ENCODE measurements around the gene UTF1. TPM values are rescaled to one million over a fixed set of nuclear protein-coding genes. Genes with fewer than 3 reads are reported as not detected.
A peak's percentile ranks its signal among the peaks of the same experiment; 100 is the strongest.

UTF1 gene, protein sequence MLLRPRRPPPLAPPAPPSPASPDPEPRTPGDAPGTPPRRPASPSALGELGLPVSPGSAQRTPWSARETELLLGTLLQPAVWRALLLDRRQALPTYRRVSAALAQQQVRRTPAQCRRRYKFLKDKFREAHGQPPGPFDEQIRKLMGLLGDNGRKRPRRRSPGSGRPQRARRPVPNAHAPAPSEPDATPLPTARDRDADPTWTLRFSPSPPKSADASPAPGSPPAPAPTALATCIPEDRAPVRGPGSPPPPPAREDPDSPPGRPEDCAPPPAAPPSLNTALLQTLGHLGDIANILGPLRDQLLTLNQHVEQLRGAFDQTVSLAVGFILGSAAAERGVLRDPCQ
- total RNA-seq = under 1 TPM in 1 of 5 experiments, not detected in 4; 0.56 TPM
- not detected for polyA plus RNA-seq
- total RNA-seq = not detected

DNA sequence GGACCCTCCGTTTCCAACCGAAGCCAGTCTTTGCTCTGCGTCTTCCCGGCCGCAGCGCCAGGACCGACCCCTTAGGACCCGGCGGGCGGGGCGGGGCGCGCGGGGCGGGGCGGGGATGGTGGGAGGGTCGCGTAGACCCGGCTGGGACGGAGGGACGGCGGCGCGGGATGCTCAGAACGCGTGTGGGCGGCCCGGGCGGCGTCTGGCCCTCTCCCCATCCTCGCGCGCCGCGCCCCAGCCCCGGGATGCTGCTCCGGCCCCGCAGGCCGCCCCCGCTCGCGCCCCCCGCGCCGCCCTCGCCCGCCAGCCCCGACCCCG lies at the start of gene UTF1:
Gene UTF1, plus strand, starts transcription at position 174 of the 318 bp plus-strand sequence. Its CDS starts 72 bp downstream, at position 246.
- ATAC-seq (no peak), DNase-seq (peak in 1 of 9 donors; percentile 6)
- POLR2A ChIA-PET = no interaction called here
- H3K9me3 Mint-ChIP-seq = peaks cover 0 to 4% (median 0%) of the 10 kb centered on the region in 11 donors
- intact Hi-C loops (cut with micrococcal nuclease) = loop anchor here in 1 of 2 donors (10.0 kb wide), 1 partner anchor 85 kb away; no protein-coding TSS in a partner anchor
- Histone ChIP-seq H3K4me3 (ENCODE audit: low read length) (no peak within 1 kb of the TSS), H3K9me3 (ENCODE audit: control insufficient read depth in 2 of 3, low read length in 3 of 3) (no peaks in the 10 kb centered on the region), H3K36me3 (ENCODE audit: control insufficient read depth in 2 of 3, insufficient read depth in 3 of 3, low read length in 3 of 3) (no peaks in the 10 kb centered on the region), H3K27me3 (ENCODE audit: control insufficient read depth in 2 of 2, insufficient read depth in 2 of 2, low read length in 2 of 2) (peaks cover 3 to 12% of the 10 kb centered on the region in 2 donors), H3K27ac (ENCODE audit: low read depth, low read length) (no peak within 1 kb of the TSS), H3K4me1 (ENCODE audit: control insufficient read depth in 2 of 2, insufficient read depth in 2 of 2, low read length in 2 of 2) (no peaks in the 10 kb centered on the region)
- H3K4me3 Mint-ChIP-seq = peak within 1 kb of the TSS in 9 of 10 donors; percentile 51 to 71 (median 59)
- peaks cover 0 to 20% (median 8%) of the 10 kb centered on the region in 7 donors for H3K4me1 Mint-ChIP-seq
- H3K36me3 Mint-ChIP-seq = no peaks in the 10 kb centered on the region
- peaks cover 31 to 71% (median 53%) of the 10 kb centered on the region in 5 donors for H3K27me3 Mint-ChIP-seq
- CTCF ChIA-PET = no interaction called here
- peak within 1 kb of the TSS in 1 of 9 donors; percentile 52 for H3K27ac Mint-ChIP-seq

DNA sequence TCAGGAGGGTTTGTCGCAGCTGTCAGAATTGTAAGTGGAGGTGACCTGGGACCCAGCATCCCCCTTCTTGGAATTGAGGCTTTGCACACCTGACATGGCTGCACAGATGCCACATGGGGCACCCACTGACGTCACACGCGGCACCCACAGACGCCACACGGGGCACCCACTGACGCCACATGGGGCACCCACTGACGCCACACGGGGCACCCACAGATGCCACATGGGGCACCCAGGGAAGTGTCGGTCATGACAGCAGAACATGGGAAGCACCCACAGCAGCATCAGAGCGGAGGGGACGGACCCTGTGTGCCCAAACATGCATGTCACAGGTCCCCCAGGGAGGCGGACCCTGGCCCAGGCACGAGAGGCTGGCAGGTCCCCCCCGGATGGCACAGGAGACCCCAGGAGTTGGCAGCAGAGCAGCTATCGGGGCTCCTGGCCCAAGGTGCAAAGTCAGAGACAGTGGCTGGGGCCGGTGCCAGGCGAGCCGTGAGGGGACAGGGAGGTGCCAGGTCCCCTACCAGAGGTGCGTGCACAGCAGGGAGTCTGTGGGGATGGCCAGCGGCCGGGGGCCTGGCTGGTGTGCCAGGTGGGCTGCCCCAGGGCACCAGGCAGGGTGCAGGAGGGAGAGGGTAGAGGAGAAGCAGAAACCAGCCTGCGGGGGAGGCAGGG lies 48.9 kb upstream of the UTF1 start:
- Histone ChIP-seq H3K27me3 (ENCODE audit: control insufficient read depth in 2 of 2, insufficient read depth in 2 of 2, low read length in 2 of 2) (no peaks in the 10 kb centered on the region), H3K9me3 (ENCODE audit: control insufficient read depth in 2 of 3, low read length in 3 of 3) (no peaks in the 10 kb centered on the region), H3K36me3 (ENCODE audit: control insufficient read depth in 2 of 3, insufficient read depth in 3 of 3, low read length in 3 of 3) (no peaks in the 10 kb centered on the region), H3K27ac (ENCODE audit: low read depth, low read length) (no peak overlapping the region), H3K4me1 (ENCODE audit: control insufficient read depth in 2 of 2, insufficient read depth in 2 of 2, low read length in 2 of 2) (no peaks in the 10 kb centered on the region), H3K4me3 (ENCODE audit: low read length) (no peak overlapping the region)
- no peak overlapping the region for H3K27ac Mint-ChIP-seq
- no peak for DNase-seq
- intact Hi-C loops (cut with micrococcal nuclease) = no loop called here
- no peak for ATAC-seq
- ChIA-PET POLR2A (no interaction called here), CTCF (no interaction called here)
- H3K9me3 Mint-ChIP-seq = peaks cover 0 to 21% (median 0%) of the 10 kb centered on the region in 11 donors
- H3K4me1 Mint-ChIP-seq = no peaks in the 10 kb centered on the region
- H3K4me3 Mint-ChIP-seq = no peak overlapping the region
- H3K27me3 Mint-ChIP-seq = peaks cover 0 to 11% (median 0%) of the 10 kb centered on the region in 5 donors
- peaks cover 0 to 6% (median 0%) of the 10 kb centered on the region in 5 donors for H3K36me3 Mint-ChIP-seq

DNA sequence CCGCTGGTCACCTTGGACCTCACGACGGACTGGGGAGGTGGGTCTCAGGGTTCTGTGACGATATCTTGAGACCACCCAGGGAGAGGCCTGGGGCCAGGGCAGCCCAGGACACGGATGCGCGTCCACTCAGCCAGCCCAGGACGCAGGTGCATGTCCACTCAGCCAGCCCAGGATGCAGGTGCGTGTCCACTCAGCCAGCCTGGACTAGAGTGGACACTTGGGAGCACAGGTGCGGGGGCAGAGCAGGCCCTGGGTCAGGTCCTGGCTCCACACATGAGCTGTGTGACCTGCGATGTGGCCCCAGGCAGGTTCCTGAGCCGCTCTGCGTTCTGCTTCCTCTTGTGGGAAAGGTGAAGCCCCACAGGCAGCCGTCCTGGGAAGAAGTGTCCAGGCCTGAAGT lies 47.8 kb upstream of the UTF1 start:
- DNase-seq (no peak), ATAC-seq (no peak)
- intact Hi-C loops (cut with micrococcal nuclease) = no loop called here
- Mint-ChIP-seq H3K27me3 (peaks cover 0 to 11% (median 0%) of the 10 kb centered on the region in 5 donors), H3K9me3 (peaks cover 0 to 16% (median 0%) of the 10 kb centered on the region in 11 donors), H3K27ac (no peak overlapping the region), H3K4me1 (no peaks in the 10 kb centered on the region), H3K4me3 (no peak overlapping the region), H3K36me3 (peaks cover 0 to 6% (median 0%) of the 10 kb centered on the region in 5 donors)
- Histone ChIP-seq H3K9me3 (ENCODE audit: control insufficient read depth in 2 of 3, low read length in 3 of 3) (no peaks in the 10 kb centered on the region), H3K4me1 (ENCODE audit: control insufficient read depth in 2 of 2, insufficient read depth in 2 of 2, low read length in 2 of 2) (no peaks in the 10 kb centered on the region), H3K27me3 (ENCODE audit: control insufficient read depth in 2 of 2, insufficient read depth in 2 of 2, low read length in 2 of 2) (no peaks in the 10 kb centered on the region), H3K4me3 (ENCODE audit: low read length) (no peak overlapping the region), H3K36me3 (ENCODE audit: control insufficient read depth in 2 of 3, insufficient read depth in 3 of 3, low read length in 3 of 3) (no peaks in the 10 kb centered on the region), H3K27ac (ENCODE audit: low read depth, low read length) (no peak overlapping the region)
- ChIA-PET POLR2A (no interaction called here), CTCF (no interaction called here)

DNA sequence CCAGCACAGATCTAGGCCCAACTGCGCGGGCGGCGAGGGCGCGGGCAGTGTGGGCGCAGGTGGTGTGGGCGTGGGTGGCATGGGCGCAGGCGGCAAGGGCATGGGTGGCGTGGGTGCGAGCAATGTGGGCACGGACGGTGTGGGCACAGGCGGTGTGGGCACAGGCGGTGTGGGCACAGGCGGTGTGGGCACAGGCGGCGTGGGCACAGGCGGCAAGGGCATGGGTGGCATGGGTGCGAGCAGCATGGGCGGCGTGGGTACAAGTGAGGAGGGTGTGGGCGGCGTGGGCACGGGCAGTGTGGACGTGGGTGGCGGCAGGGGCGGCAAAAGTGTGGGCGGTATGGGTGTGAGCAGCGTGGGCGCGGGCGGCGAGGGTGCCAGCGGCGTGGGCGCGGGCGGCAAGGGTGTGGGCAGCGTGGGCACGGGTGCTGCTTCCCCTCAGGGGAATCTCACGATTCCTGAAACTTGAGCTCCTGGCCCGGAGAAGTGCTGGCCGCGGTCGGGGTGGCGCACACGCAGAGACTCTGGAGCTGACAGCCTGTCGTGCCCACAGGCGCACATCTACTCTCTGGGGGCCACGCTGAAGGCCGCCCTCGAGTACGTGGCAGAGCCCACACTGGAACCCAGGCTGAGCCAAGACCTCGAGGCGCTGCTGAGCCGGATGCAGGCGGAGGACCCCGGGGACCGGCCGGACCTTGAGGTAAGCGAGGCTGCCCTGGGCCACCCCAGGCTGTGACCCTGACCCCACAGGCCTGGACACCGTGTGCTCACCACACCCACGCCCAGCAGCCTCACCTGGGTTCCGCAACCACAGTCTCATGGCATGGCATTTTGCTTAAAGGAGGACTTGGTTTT lies 47.0 kb upstream of the UTF1 start:
- intact Hi-C loops (cut with micrococcal nuclease) = no loop called here
- Mint-ChIP-seq H3K27ac (no peak overlapping the region), H3K27me3 (peaks cover 0 to 11% (median 0%) of the 10 kb centered on the region in 5 donors), H3K9me3 (peaks cover 0 to 8% (median 0%) of the 10 kb centered on the region in 11 donors), H3K4me3 (no peak overlapping the region), H3K36me3 (no peaks in the 10 kb centered on the region), H3K4me1 (no peaks in the 10 kb centered on the region)
- Histone ChIP-seq H3K4me3 (ENCODE audit: low read length) (no peak overlapping the region), H3K4me1 (ENCODE audit: control insufficient read depth in 2 of 2, insufficient read depth in 2 of 2, low read length in 2 of 2) (no peaks in the 10 kb centered on the region), H3K36me3 (ENCODE audit: control insufficient read depth in 2 of 3, insufficient read depth in 3 of 3, low read length in 3 of 3) (no peaks in the 10 kb centered on the region), H3K27me3 (ENCODE audit: control insufficient read depth in 2 of 2, insufficient read depth in 2 of 2, low read length in 2 of 2) (no peaks in the 10 kb centered on the region), H3K27ac (ENCODE audit: low read depth, low read length) (no peak overlapping the region), H3K9me3 (ENCODE audit: control insufficient read depth in 2 of 3, low read length in 3 of 3) (no peaks in the 10 kb centered on the region)
- DNase-seq (no peak), ATAC-seq (no peak)
- ChIA-PET CTCF (no interaction called here), POLR2A (no interaction called here)

DNA sequence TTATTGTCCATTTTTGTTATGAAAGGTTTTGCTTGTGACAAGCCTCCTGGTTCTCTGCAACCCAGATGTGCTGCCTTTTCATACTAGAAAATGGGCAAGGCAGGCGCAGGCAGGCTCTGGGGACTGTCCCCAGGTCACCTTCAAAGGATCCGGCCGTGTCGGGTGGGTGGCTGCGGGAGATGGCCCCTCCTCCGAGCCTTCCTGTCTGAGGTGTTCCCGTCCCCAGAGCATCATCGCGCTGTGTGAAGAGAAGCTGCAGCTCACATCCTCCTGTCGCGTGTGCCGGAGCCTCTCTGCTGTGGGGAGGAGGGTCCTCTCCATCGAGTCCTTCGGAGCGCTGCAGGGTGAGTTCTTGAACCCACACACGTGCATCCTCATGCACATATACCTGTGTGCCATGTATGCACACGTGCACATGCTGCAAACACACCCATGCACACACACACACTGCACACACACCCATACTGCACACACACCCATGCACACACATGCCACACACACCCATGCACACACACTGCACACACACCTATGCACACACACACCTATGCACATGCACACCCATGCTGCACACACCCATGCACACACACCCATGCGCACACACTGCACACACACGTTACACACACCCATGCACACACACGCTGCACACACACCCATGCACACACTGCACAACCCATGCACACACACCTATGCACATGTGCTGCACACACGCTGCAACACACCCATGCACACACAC lies 46.2 kb upstream of the UTF1 start:
- Mint-ChIP-seq H3K27me3 (peaks cover 0 to 11% (median 0%) of the 10 kb centered on the region in 5 donors), H3K4me1 (no peaks in the 10 kb centered on the region), H3K9me3 (peaks cover 0 to 6% (median 0%) of the 10 kb centered on the region in 11 donors), H3K36me3 (no peaks in the 10 kb centered on the region), H3K27ac (no peak overlapping the region), H3K4me3 (peak overlapping the region in 1 of 10 donors; percentile 21)
- DNase-seq = no peak
- POLR2A ChIA-PET = no interaction called here
- H3K4me1 ChIP-seq (ENCODE audit: control insufficient read depth in 2 of 2, insufficient read depth in 2 of 2, low read length in 2 of 2) = no peaks in the 10 kb centered on the region
- no peaks in the 10 kb centered on the region for H3K36me3 ChIP-seq (ENCODE audit: control insufficient read depth in 2 of 3, insufficient read depth in 3 of 3, low read length in 3 of 3)
- CTCF ChIA-PET = no interaction called here
- no peak overlapping the region for H3K4me3 ChIP-seq (ENCODE audit: low read length)
- intact Hi-C loops (cut with micrococcal nuclease) = no loop called here
- ATAC-seq = peak; percentile 10
- no peaks in the 10 kb centered on the region for H3K27me3 ChIP-seq (ENCODE audit: control insufficient read depth in 2 of 2, insufficient read depth in 2 of 2, low read length in 2 of 2)
- no peaks in the 10 kb centered on the region for H3K9me3 ChIP-seq (ENCODE audit: control insufficient read depth in 2 of 3, low read length in 3 of 3)
- no peak overlapping the region for H3K27ac ChIP-seq (ENCODE audit: low read depth, low read length)

DNA sequence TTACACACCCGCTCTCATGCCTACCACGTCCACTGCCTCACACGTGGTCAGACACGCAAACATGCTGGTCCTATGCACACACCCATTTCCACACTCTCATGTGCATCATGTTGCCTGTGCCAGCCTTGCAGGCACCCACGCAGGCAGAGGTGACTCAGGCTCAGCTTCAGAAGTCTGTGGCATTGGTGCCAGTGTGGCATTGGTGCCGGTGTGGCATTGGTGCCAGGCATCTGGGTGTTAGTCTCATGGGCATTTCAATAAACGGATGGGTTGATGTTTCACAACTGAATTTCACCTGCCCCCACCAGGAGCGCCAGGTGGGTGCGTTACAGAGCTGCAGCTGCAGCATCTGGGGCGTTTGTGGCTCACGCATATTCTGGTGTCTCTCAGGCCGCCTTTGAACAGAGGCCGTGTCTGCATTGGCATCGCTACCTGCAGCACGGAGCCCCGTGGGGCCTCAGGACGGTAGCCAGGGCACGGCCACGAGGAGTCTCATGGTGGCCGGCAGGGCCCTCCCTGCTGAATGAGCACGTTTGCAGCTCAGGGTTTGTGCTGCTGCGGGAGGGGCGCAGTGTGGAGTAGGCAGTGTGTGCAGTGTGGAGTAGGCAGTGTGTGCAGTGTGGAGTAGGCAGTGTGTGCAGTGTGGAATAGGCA lies 45.3 kb upstream of the UTF1 start:
- no peaks in the 10 kb centered on the region for H3K36me3 Mint-ChIP-seq
- Histone ChIP-seq H3K36me3 (ENCODE audit: control insufficient read depth in 2 of 3, insufficient read depth in 3 of 3, low read length in 3 of 3) (no peaks in the 10 kb centered on the region), H3K4me1 (ENCODE audit: control insufficient read depth in 2 of 2, insufficient read depth in 2 of 2, low read length in 2 of 2) (no peaks in the 10 kb centered on the region), H3K27me3 (ENCODE audit: control insufficient read depth in 2 of 2, insufficient read depth in 2 of 2, low read length in 2 of 2) (no peaks in the 10 kb centered on the region), H3K4me3 (ENCODE audit: low read length) (no peak overlapping the region), H3K9me3 (ENCODE audit: control insufficient read depth in 2 of 3, low read length in 3 of 3) (no peaks in the 10 kb centered on the region), H3K27ac (ENCODE audit: low read depth, low read length) (no peak overlapping the region)
- no peak overlapping the region for H3K4me3 Mint-ChIP-seq
- peaks cover 0 to 6% (median 0%) of the 10 kb centered on the region in 11 donors for H3K9me3 Mint-ChIP-seq
- no peak for ATAC-seq
- peaks cover 0 to 11% (median 0%) of the 10 kb centered on the region in 5 donors for H3K27me3 Mint-ChIP-seq
- no peak for DNase-seq
- intact Hi-C loops (cut with micrococcal nuclease) = no loop called here
- no peaks in the 10 kb centered on the region for H3K4me1 Mint-ChIP-seq
- ChIA-PET POLR2A (no interaction called here), CTCF (no interaction called here)
- H3K27ac Mint-ChIP-seq = no peak overlapping the region
